Measurements from ENCODE around the gene KLHL40. TPM values are rescaled to one million over a fixed set of nuclear protein-coding genes. Genes with fewer than 3 reads are reported as not detected.

The KLHL40 gene
- total RNA-seq, 1 experiment from 2014 or later = not detected

DNA sequence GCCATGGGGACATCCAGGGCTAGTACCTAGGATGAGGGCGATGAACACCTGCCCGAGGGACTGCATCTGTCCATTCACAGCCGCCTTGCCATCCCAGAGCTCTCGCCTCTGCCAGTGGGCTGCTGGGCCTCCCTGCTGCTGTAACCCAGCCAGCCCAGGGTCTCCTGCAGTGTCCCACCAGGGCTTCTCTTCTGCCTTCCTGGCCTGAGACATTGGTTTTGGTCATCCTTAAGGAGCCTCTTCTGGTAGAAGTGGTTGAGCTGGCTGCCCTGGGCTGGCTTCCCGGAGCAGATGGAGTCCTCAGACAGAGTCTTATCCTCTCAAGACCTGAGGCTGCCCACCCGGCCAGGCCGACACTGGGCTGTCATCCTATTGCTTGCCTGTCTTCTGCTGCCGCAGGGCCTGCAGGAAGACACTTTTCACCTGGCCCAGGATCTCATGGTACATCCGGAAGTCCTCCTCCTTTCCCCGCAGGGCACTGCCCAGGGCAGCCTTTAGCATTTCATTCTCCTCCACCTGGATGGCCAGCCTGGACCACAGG lies 23.3 kb downstream of the KLHL40 start:
- TF ChIP-seq, protein P1, sequence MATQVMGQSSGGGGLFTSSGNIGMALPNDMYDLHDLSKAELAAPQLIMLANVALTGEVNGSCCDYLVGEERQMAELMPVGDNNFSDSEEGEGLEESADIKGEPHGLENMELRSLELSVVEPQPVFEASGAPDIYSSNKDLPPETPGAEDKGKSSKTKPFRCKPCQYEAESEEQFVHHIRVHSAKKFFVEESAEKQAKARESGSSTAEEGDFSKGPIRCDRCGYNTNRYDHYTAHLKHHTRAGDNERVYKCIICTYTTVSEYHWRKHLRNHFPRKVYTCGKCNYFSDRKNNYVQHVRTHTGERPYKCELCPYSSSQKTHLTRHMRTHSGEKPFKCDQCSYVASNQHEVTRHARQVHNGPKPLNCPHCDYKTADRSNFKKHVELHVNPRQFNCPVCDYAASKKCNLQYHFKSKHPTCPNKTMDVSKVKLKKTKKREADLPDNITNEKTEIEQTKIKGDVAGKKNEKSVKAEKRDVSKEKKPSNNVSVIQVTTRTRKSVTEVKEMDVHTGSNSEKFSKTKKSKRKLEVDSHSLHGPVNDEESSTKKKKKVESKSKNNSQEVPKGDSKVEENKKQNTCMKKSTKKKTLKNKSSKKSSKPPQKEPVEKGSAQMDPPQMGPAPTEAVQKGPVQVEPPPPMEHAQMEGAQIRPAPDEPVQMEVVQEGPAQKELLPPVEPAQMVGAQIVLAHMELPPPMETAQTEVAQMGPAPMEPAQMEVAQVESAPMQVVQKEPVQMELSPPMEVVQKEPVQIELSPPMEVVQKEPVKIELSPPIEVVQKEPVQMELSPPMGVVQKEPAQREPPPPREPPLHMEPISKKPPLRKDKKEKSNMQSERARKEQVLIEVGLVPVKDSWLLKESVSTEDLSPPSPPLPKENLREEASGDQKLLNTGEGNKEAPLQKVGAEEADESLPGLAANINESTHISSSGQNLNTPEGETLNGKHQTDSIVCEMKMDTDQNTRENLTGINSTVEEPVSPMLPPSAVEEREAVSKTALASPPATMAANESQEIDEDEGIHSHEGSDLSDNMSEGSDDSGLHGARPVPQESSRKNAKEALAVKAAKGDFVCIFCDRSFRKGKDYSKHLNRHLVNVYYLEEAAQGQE (IDR thresholded peaks at IDR 0.05; ENCODE audit: insufficient read depth in 1 of 2, low read depth in 2 of 2, low read length in 1 of 2) = no peak
- no peak for TF ChIP-seq POLR2AphosphoS5 (IDR thresholded peaks at IDR 0.05; ENCODE audit: low read depth, low read length)
- TF ChIP-seq, protein P2, sequence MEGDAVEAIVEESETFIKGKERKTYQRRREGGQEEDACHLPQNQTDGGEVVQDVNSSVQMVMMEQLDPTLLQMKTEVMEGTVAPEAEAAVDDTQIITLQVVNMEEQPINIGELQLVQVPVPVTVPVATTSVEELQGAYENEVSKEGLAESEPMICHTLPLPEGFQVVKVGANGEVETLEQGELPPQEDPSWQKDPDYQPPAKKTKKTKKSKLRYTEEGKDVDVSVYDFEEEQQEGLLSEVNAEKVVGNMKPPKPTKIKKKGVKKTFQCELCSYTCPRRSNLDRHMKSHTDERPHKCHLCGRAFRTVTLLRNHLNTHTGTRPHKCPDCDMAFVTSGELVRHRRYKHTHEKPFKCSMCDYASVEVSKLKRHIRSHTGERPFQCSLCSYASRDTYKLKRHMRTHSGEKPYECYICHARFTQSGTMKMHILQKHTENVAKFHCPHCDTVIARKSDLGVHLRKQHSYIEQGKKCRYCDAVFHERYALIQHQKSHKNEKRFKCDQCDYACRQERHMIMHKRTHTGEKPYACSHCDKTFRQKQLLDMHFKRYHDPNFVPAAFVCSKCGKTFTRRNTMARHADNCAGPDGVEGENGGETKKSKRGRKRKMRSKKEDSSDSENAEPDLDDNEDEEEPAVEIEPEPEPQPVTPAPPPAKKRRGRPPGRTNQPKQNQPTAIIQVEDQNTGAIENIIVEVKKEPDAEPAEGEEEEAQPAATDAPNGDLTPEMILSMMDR (IDR thresholded peaks at IDR 0.05) = no peak
- no peak for TF ChIP-seq SIN3A (IDR thresholded peaks at IDR 0.05; ENCODE audit: borderline replicate concordance, insufficient read depth, low read depth, low read length)
- no peak for TF ChIP-seq TCF7L2 (IDR thresholded peaks at IDR 0.05; ENCODE audit: low read depth, low read length)
- ATAC-seq = no peak
- POLR2A ChIA-PET = interaction anchor here (0.5 kb wide), 1 partner anchor 121 kb away, joined by 3 read pairs; no protein-coding TSS in a partner anchor

GRCh38 chr3:42709621-42710020 lies 24.3 kb downstream of the KLHL40 start:
- Histone ChIP-seq H3K4me1 (ENCODE audit: control insufficient read depth, insufficient read depth, low read length) (no peaks in the 10 kb centered on the region), H3K9me3 (ENCODE audit: control insufficient read depth, insufficient read depth, low read depth, low read length) (no peaks in the 10 kb centered on the region), H3K4me3 (ENCODE audit: low read depth in 2 of 2, low read length in 2 of 2) (no peak overlapping the region), H3K27ac (ENCODE audit: low read length) (no peak overlapping the region), H3K36me3 (ENCODE audit: control insufficient read depth, insufficient read depth, low read length) (no peaks in the 10 kb centered on the region), H3K27me3 (ENCODE audit: control insufficient read depth, insufficient read depth, low read length) (no peaks in the 10 kb centered on the region)
- ChIA-PET CTCF (no interaction called here), POLR2A (no interaction called here)
- intact Hi-C loops (cut with micrococcal nuclease; ENCODE audit: unreplicated experiment) = no loop called here
- in situ Hi-C loops (cut with HindIII; ENCODE audit: low pct_unique_long_range_greater_than_20kb, low sequenced_read_pairs) = no loop called here
- ATAC-seq (no peak), DNase-seq (ENCODE audit: low read depth, low spot score) (no peak)
- TF ChIP-seq, protein P1 (IDR thresholded peaks at IDR 0.05; ENCODE audit: insufficient read depth in 1 of 2, low read depth in 2 of 2, low read length in 1 of 2) = no peak
- TF ChIP-seq, protein P2 (IDR thresholded peaks at IDR 0.05) = no peak
- no peak for TF ChIP-seq POLR2AphosphoS5 (IDR thresholded peaks at IDR 0.05; ENCODE audit: low read depth, low read length)
- TF ChIP-seq SIN3A (IDR thresholded peaks at IDR 0.05; ENCODE audit: borderline replicate concordance, insufficient read depth, low read depth, low read length) = no peak
- TF ChIP-seq TCF7L2 (IDR thresholded peaks at IDR 0.05; ENCODE audit: low read depth, low read length) = no peak
- no TSS peak for BruUV-seq (replicated peaks)

More for the DNA sequence above, 23.3 kb downstream of the KLHL40 start:
- H3K36me3 ChIP-seq (ENCODE audit: control insufficient read depth, insufficient read depth, low read length) = no peaks in the 10 kb centered on the region
- H3K27me3 ChIP-seq (ENCODE audit: control insufficient read depth, insufficient read depth, low read length) = no peaks in the 10 kb centered on the region
- H3K9me3 ChIP-seq (ENCODE audit: control insufficient read depth, insufficient read depth, low read depth, low read length) = no peaks in the 10 kb centered on the region
- no peak overlapping the region for H3K4me3 ChIP-seq (ENCODE audit: low read depth in 2 of 2, low read length in 2 of 2)
- no peak overlapping the region for H3K27ac ChIP-seq (ENCODE audit: low read length)
- CTCF ChIA-PET = no interaction called here
- intact Hi-C loops (cut with micrococcal nuclease; ENCODE audit: unreplicated experiment) = no loop called here
- no peak for DNase-seq (ENCODE audit: low read depth, low spot score)
- in situ Hi-C loops (cut with HindIII; ENCODE audit: low pct_unique_long_range_greater_than_20kb, low sequenced_read_pairs) = no loop called here
- no peaks in the 10 kb centered on the region for H3K4me1 ChIP-seq (ENCODE audit: control insufficient read depth, insufficient read depth, low read length)
- no TSS peak for BruUV-seq (replicated peaks)

All from Panc1 (cell line).